HG02852 (cell line): Measurements from ENCODE around the gene PF4V1.

ENCODE experiments used
- ATAC-seq: cut with Tn5 transposase; IDR thresholded peaks from one replicate; pipeline ENCODE4 v1.9.1; 2021; ENCODE audit warnings: mild to moderate bottlenecking, moderate library complexity; ENCODE audit not compliant: unreplicated experiment

Gene PF4V1

GRCh38 chr4:73844806-73845205 is 8.3 kb upstream of the PF4V1 start:
- ATAC-seq, result no peak

- ATAC-seq, result no peak
Observed at GRCh38 chr4:73847526-73848182, 5.4 kb upstream of the PF4V1 start.

- ATAC-seq, result no peak
Observed at GRCh38 chr4:73848183-73848777, 4.8 kb upstream of the PF4V1 start.

- no peak for ATAC-seq
Observed at GRCh38 chr4:73850261-73850970, 2.7 kb upstream of the PF4V1 start.

- no peak for ATAC-seq
Observed at GRCh38 chr4:73851293-73851692, 1.8 kb upstream of the PF4V1 start.

- no peak for ATAC-seq
Observed at GRCh38 chr4:73852771-73853170, 325 bp upstream of the PF4V1 start.

GRCh38 chr4:73853718-73854473 is 800 bp downstream of the PF4V1 start:
- no peak for ATAC-seq

GRCh38 chr4:73855406-73855805 is 2.3 kb downstream of the PF4V1 start:
- no peak for ATAC-seq

- no peak for ATAC-seq
Observed at GRCh38 chr4:73856518-73856917, 3.4 kb downstream of the PF4V1 start.

- no peak for ATAC-seq
Observed at GRCh38 chr4:73859614-73860088, 6.6 kb downstream of the PF4V1 start.

GRCh38 chr4:73860181-73860580 is 7.1 kb downstream of the PF4V1 start:
- no peak for ATAC-seq

GRCh38 chr4:73860917-73861316 is 7.8 kb downstream of the PF4V1 start:
- no peak for ATAC-seq

GRCh38 chr4:73862322-73862721 is 9.2 kb downstream of the PF4V1 start:
- ATAC-seq, result no peak

GRCh38 chr4:73864365-73864764 is 11.3 kb downstream of the PF4V1 start:
- ATAC-seq, result no peak

GRCh38 chr4:73864961-73865360 is 11.9 kb downstream of the PF4V1 start:
- no peak for ATAC-seq

GRCh38 chr4:73865431-73866096 is 12.5 kb downstream of the PF4V1 start:
- no peak for ATAC-seq

GRCh38 chr4:73866246-73866645 is 13.2 kb downstream of the PF4V1 start:
- no peak for ATAC-seq

GRCh38 chr4:73867783-73868182 is 14.7 kb downstream of the PF4V1 start:
- ATAC-seq, result no peak

- ATAC-seq, result no peak
Observed at GRCh38 chr4:73868206-73869129, 15.4 kb downstream of the PF4V1 start.
